ENCODE measurements around the gene CCDC85C.

DNA sequence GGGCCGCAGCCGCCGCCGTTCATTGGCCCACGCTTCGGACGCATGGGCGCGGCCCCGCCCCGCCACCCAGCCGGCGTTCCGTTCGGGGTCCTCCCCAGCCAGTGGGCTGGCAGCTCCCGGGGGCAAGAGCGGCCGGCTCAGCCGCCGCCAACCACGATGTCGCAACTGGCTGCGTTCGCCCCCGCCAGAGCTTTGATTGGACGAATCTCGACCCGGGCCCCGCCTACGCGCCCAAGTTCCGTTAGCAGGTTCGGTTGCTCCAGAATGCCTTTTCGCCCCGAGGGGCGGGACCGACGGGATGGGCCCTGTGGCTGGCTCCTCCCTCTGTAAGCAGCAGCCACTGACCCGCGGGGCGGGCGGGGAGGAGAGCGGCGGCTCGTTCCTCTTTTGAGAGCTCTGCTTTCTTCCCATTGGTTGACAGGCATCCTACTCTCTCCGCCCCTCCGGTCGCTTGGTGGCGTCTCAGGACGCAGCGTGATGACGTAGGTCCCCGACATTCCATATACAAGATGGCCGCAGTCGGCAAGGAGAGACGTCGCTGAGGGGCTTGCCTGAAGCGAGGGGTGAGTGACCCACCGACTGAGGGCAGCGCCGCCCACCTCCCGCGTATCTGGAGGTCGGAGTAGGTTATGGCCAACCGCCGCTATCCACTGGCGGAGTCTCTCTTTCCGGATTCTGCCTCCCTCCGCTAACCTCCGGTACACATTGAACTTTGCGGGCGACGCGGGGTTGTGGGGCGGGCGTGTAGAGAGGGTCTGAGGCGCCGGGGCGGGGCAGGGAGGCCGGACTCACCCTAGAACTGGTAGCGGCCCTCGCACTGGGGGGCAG is 122.9 kb downstream of the CCDC85C start, which contains the start of gene CCNK:
- TF ChIP-seq SP1 (IDR thresholded peaks at IDR 0.05; ENCODE audit: low read depth) = peak; percentile 96
- no peak for TF ChIP-seq CTCF (IDR thresholded peaks at IDR 0.05 in 2 of 3, conservative IDR thresholded peaks at IDR 0.05 in 1 of 3; ENCODE audit: borderline replicate concordance in 1 of 3, insufficient read depth in 1 of 3, low read depth in 2 of 3, low read length in 2 of 3)
- TF ChIP-seq POLR2A (IDR thresholded peaks at IDR 0.05; ENCODE audit: borderline replicate concordance, extremely low read depth, insufficient read depth, insufficient read length) = peak; percentile 75
- peak; percentile 91 for TF ChIP-seq POLR2AphosphoS5 (IDR thresholded peaks at IDR 0.05; ENCODE audit: low read depth, low read length)
- TF ChIP-seq SIN3A (IDR thresholded peaks at IDR 0.05; ENCODE audit: low read depth) = peak; percentile 42; the same call in 1 of the 2 replicates
- TF ChIP-seq EZH2phosphoT487 (IDR thresholded peaks at IDR 0.05; ENCODE audit: borderline replicate concordance) = no peak
- no peak for TF ChIP-seq RAD21 (IDR thresholded peaks at IDR 0.05; ENCODE audit: low read depth)
- peak; percentile 92 for TF ChIP-seq CEBPB (IDR thresholded peaks at IDR 0.05; ENCODE audit: low read depth)
- TF ChIP-seq EGR1 (IDR thresholded peaks at IDR 0.05; ENCODE audit: low read depth) = peak; percentile 98
- TF ChIP-seq JUND (IDR thresholded peaks at IDR 0.05) = no peak
- peak; percentile 98 for TF ChIP-seq YY1 (IDR thresholded peaks at IDR 0.05; ENCODE audit: extremely low read depth, insufficient replicate concordance, low read depth, low read length)
- TF ChIP-seq EZH2 (IDR thresholded peaks at IDR 0.05) = no peak

Data from HCT116 (cell line).